Ishikawa (cell line): ENCODE data around the gene CCL27.

Source experiments
- CEBPB ChIP-seq: IDR thresholded peaks from 2 replicates; pipeline ENCODE4 v1.6.1; 2012
- CREB1 ChIP-seq: IDR thresholded peaks from 2 replicates; pipeline ENCODE4 v1.6.1; 2012; ENCODE audit warnings: low read depth
- EGR1 ChIP-seq: IDR thresholded peaks from 2 replicates; pipeline ENCODE4 v1.6.1; 2012
- EP300 ChIP-seq: IDR thresholded peaks from 2 replicates; pipeline ENCODE4 v1.6.1; 2012; ENCODE audit warnings: borderline replicate concordance
- FOXM1 ChIP-seq: IDR thresholded peaks from 2 replicates; pipeline ENCODE4 v1.6.1; 2012; ENCODE audit warnings: low read depth, borderline replicate concordance
- MAX ChIP-seq: IDR thresholded peaks from 2 replicates; pipeline ENCODE4 v1.6.1; 2012
- NFIC ChIP-seq: IDR thresholded peaks from 2 replicates; pipeline ENCODE4 v1.6.1; 2012
- RAD21 ChIP-seq: IDR thresholded peaks from 2 replicates; pipeline ENCODE4 v1.6.1; 2012; ENCODE audit warnings: low read depth
- REST ChIP-seq: IDR thresholded peaks from 2 replicates; pipeline ENCODE4 v1.6.1; 2012; ENCODE audit warnings: low read depth, mild to moderate bottlenecking
- TAF1 ChIP-seq: IDR thresholded peaks from 2 replicates; pipeline ENCODE4 v1.6.1; 2012; ENCODE audit warnings: low read depth, mild to moderate bottlenecking
- TCF12 ChIP-seq: IDR thresholded peaks from 2 replicates; pipeline ENCODE4 v1.6.1; 2012; ENCODE audit warnings: low read depth
- TEAD4 ChIP-seq: IDR thresholded peaks from 2 replicates; pipeline ENCODE4 v1.6.1; 2012
- USF1 ChIP-seq: IDR thresholded peaks from 2 replicates; pipeline ENCODE4 v1.6.1; 2012
- YY1 ChIP-seq: IDR thresholded peaks from 2 replicates; pipeline ENCODE4 v1.6.1; 2012; ENCODE audit warnings: low read depth
- ZBTB7A ChIP-seq: IDR thresholded peaks from 2 replicates; pipeline ENCODE4 v1.6.1; 2012; ENCODE audit warnings: low read depth

CCL27 gene

GRCh38 chr9:34690983-34691935 lies 28.8 kb upstream of the CCL27 start, which contains the start of gene CCL19:
Gene CCL19, minus strand, starts transcription at chr9:34691276. Its CDS starts 137 bp downstream, at chr9:34691139.
- TF ChIP-seq USF1: no peak

GRCh38 chr9:34689512-34689911 lies 27.1 kb upstream of the CCL27 start:
- no peak for TF ChIP-seq TEAD4
- TF ChIP-seq EP300: no peak
- no peak for TF ChIP-seq REST
- no peak for TF ChIP-seq MAX
- no peak for TF ChIP-seq TCF12
- TF ChIP-seq FOXM1: no peak
- no peak for TF ChIP-seq YY1
- no peak for TF ChIP-seq CREB1
- no peak for TF ChIP-seq CEBPB
- TF ChIP-seq ZBTB7A: no peak
- TF ChIP-seq NFIC: no peak
- TF ChIP-seq RAD21: no peak
- no peak for TF ChIP-seq EGR1
- no peak for TF ChIP-seq USF1
- TF ChIP-seq TAF1: no peak

GRCh38 chr9:34689116-34689470 lies 26.6 kb upstream of the CCL27 start:
- no peak for TF ChIP-seq TEAD4
- TF ChIP-seq RAD21: no peak
- TF ChIP-seq CEBPB: no peak
- TF ChIP-seq MAX: no peak
- TF ChIP-seq TAF1: no peak
- TF ChIP-seq YY1: no peak
- TF ChIP-seq ZBTB7A: no peak
- TF ChIP-seq CREB1: no peak

GRCh38 chr9:34688329-34689115 lies 26.1 kb upstream of the CCL27 start:
- TF ChIP-seq EP300 (no peak), YY1 (no peak), REST (no peak), MAX (no peak), TEAD4 (no peak), RAD21 (no peak), EGR1 (no peak), TCF12 (no peak), USF1 (no peak), ZBTB7A (no peak), NFIC (no peak), FOXM1 (no peak), CREB1 (no peak)
